ENCODE measurements around the gene ITK.

ITK gene

GRCh38 chr5:157180374-157181264 is at the start of gene ITK:
Gene ITK (plus strand): TSS chr5:157180840. CDS start chr5:157180978, 138 bp downstream.
- FAIRE-seq, result no peak

- no peak for FAIRE-seq
These were observed 49.7 kb upstream of the ITK start for GRCh38 chr5:157130925-157131324.

- FAIRE-seq, result no peak
These were observed 48.4 kb upstream of the ITK start for GRCh38 chr5:157132281-157132612.

GRCh38 chr5:157137691-157138090 is 42.9 kb upstream of the ITK start:
- no peak for FAIRE-seq

GRCh38 chr5:157142317-157143126 is 38.1 kb upstream of the ITK start, which contains the start of gene MED7:
Gene MED7 (minus strand): TSS chr5:157142865. CDS start chr5:157139431, 3,434 bp downstream.
- FAIRE-seq, result peak; percentile 99

GRCh38 chr5:157143127-157143971 is 37.3 kb upstream of the ITK start:
- FAIRE-seq, result no peak

- FAIRE-seq, result peak; percentile 78
These were observed 31.7 kb upstream of the ITK start for GRCh38 chr5:157148734-157149615.

GRCh38 chr5:157150995-157151394 is 29.6 kb upstream of the ITK start:
- no peak for FAIRE-seq

GRCh38 chr5:157155297-157155696 is 25.3 kb upstream of the ITK start:
- no peak for FAIRE-seq

GRCh38 chr5:157157293-157157891 is 23.2 kb upstream of the ITK start:
- no peak for FAIRE-seq

- no peak for FAIRE-seq
These were observed 21.4 kb upstream of the ITK start for GRCh38 chr5:157159209-157159751.

- FAIRE-seq, result no peak
These were observed 20.6 kb upstream of the ITK start for GRCh38 chr5:157160001-157160400.

GRCh38 chr5:157161996-157162395 is 18.6 kb upstream of the ITK start:
- FAIRE-seq, result no peak

- FAIRE-seq, result no peak
These were observed 17.6 kb upstream of the ITK start for GRCh38 chr5:157162919-157163510.

- FAIRE-seq, result no peak
These were observed 16.1 kb upstream of the ITK start for GRCh38 chr5:157164521-157164920.

GRCh38 chr5:157165261-157165660 is 15.4 kb upstream of the ITK start:
- no peak for FAIRE-seq

GRCh38 chr5:157165668-157166067 is 15.0 kb upstream of the ITK start:
- no peak for FAIRE-seq

- FAIRE-seq, result no peak
These were observed 14.1 kb upstream of the ITK start, which contains the start of gene GARIN3 for GRCh38 chr5:157166214-157167213. Gene GARIN3 (minus strand): TSS chr5:157166264. CDS start chr5:157166168, 96 bp downstream.

- no peak for FAIRE-seq
These were observed 13.4 kb upstream of the ITK start for GRCh38 chr5:157167214-157167621.

Data from endometrium (tissue), 2 donors.